NB4 (cell line): ENCODE results near the gene ESF1.

ENCODE experiments used
- POLR2A ChIP-seq: IDR thresholded peaks from 2 replicates; pipeline ENCODE4 v1.6.1; 2011; ENCODE audit warnings: mild to moderate bottlenecking; ENCODE audit not compliant: insufficient read length; ENCODE audit errors: extremely low read depth
- TF ChIP-seq, protein P1 (sequence below): IDR thresholded peaks from one replicate; pipeline ENCODE4 v1.5.1; 2012; ENCODE audit warnings: low read depth, low read length
- TF ChIP-seq, protein P2 (sequence below): IDR thresholded peaks from 2 replicates; pipeline ENCODE4 v1.6.1; 2011; ENCODE audit warnings: low read depth, low read length

DNA sequence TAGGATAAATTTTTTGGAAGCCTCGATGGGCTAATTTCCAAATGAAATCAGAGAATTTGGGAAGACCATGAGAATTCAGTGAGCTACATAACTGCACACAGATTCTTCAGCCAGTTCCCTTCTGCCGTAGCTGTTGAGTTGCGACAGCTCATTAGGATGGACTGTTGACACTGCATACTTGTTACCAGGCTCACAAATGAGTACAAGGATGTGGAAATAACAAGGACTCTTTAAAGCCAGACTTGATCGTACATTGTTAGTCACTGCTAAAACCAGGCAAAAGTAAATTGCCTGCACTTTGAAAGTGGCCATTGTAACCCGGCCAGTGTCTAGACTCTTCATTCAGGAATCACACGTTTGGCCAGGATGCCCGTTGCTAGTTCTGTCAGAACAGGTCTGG, 37.2 kb upstream of the ESF1 start:
- TF ChIP-seq, protein P1, sequence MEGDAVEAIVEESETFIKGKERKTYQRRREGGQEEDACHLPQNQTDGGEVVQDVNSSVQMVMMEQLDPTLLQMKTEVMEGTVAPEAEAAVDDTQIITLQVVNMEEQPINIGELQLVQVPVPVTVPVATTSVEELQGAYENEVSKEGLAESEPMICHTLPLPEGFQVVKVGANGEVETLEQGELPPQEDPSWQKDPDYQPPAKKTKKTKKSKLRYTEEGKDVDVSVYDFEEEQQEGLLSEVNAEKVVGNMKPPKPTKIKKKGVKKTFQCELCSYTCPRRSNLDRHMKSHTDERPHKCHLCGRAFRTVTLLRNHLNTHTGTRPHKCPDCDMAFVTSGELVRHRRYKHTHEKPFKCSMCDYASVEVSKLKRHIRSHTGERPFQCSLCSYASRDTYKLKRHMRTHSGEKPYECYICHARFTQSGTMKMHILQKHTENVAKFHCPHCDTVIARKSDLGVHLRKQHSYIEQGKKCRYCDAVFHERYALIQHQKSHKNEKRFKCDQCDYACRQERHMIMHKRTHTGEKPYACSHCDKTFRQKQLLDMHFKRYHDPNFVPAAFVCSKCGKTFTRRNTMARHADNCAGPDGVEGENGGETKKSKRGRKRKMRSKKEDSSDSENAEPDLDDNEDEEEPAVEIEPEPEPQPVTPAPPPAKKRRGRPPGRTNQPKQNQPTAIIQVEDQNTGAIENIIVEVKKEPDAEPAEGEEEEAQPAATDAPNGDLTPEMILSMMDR: no peak
- TF ChIP-seq POLR2A: no peak
- TF ChIP-seq, protein P2, sequence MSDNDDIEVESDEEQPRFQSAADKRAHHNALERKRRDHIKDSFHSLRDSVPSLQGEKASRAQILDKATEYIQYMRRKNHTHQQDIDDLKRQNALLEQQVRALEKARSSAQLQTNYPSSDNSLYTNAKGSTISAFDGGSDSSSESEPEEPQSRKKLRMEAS: no peak
